Measurements from ENCODE around the gene RILP. TPM values are rescaled to one million over a fixed set of nuclear protein-coding genes. Genes with fewer than 3 reads are reported as not detected.

Gene RILP
- total RNA-seq, 1 donor from 2014 or later = 5.3 TPM

DNA sequence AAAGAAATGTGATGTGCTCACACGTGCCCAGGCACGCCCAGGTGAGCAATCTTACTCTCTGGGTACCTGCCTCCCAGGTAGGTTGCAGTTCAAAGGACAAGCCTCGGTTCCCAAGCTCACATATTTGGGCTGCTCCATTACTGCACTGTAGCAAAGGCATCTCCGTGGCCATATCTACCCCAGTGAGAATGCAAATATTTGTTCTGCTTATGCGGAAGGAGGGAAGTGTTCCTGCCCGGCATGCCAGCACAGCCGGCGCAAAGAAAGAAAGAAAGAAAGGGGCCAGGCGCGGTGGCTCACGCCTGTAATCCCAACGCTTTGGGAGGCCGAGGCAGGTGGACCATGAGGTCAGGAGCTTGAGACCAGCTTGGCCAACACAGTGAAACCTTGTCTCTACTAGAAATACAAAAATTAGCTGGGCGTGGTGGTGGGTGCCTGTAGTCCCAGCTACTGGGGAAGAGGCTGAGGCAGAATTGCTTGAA is 51.8 kb downstream of the RILP start:
- ATAC-seq = peak; percentile 93

Other genes with a start within 250 kb of the RILP start
- gene YWHAE, start 249.6 kb downstream of the RILP start, total RNA-seq = 483 TPM
- 42.2 TPM for gene CRK, start 193.6 kb downstream of the RILP start, total RNA-seq
- gene MYO1C, start 157.2 kb downstream of the RILP start, total RNA-seq = 94.2 TPM
- gene INPP5K, start 133.3 kb downstream of the RILP start, total RNA-seq = 21.4 TPM
- 94.4 TPM for gene PITPNA, start 87.1 kb downstream of the RILP start, total RNA-seq
- 3.6 TPM for gene SLC43A2, start 21.0 kb downstream of the RILP start, total RNA-seq
- 2.3 TPM for gene SCARF1, start 4.1 kb downstream of the RILP start, total RNA-seq
- gene PRPF8, start 35.0 kb upstream of the RILP start, total RNA-seq = 171 TPM
- gene TLCD2, start 60.5 kb upstream of the RILP start, total RNA-seq = 10.9 TPM
- 10.2 TPM for gene WDR81, start 74.8 kb upstream of the RILP start, total RNA-seq
- gene SERPINF2, start 93.0 kb upstream of the RILP start, total RNA-seq = 2.7 TPM
- gene SERPINF1, start 112.2 kb upstream of the RILP start, total RNA-seq = 28.4 TPM
- 5.7 TPM for gene SMYD4, start 180.0 kb upstream of the RILP start, total RNA-seq
- 87.5 TPM for gene RPA1, start 180.1 kb upstream of the RILP start, total RNA-seq

Data from esophagus mucosa (tissue), 1 donor.